H9 (cell line): ENCODE data around the gene APBB2. TPM values are rescaled to one million over a fixed set of nuclear protein-coding genes. Genes with fewer than 3 reads are reported as not detected.

ENCODE experiments used
- DNase-seq: peaks from one replicate; pipeline ENCODE4 v3.0.0-alpha.2; 2017
- H2AFZ ChIP-seq: one replicate; pipeline ENCODE4 v1.6.1; 2013; ENCODE audit warnings: mild to moderate bottlenecking, low read length, control low read depth, moderate library complexity
- H2AK5ac ChIP-seq: 2 replicates; pipeline ENCODE4 v1.6.1; 2013; ENCODE audit warnings: low read length, control low read depth, mixed read lengths; ENCODE audit not compliant: insufficient read length
- H2BK120ac ChIP-seq: one replicate; pipeline ENCODE4 v1.6.1; 2013; ENCODE audit warnings: low read depth, mild to moderate bottlenecking, low read length, control low read depth, inconsistent platforms; ENCODE audit not compliant: poor library complexity, severe bottlenecking
- H2BK12ac ChIP-seq: 2 replicates; pipeline ENCODE4 v1.6.1; 2013; ENCODE audit warnings: low read length, control low read depth, mixed read lengths, low read depth; ENCODE audit not compliant: insufficient read length
- H2BK15ac ChIP-seq: 2 replicates; pipeline ENCODE4 v1.6.1; 2013; ENCODE audit warnings: low read depth, low read length, control low read depth
- H2BK20ac ChIP-seq: one replicate; pipeline ENCODE4 v1.6.1; 2013; ENCODE audit warnings: low read depth, mild to moderate bottlenecking, low read length, control low read depth, inconsistent platforms; ENCODE audit not compliant: poor library complexity, severe bottlenecking
- H2BK5ac ChIP-seq: 2 replicates; pipeline ENCODE4 v1.6.1; 2013; ENCODE audit warnings: low read length, control low read depth, mixed read lengths; ENCODE audit not compliant: insufficient read length
- H3K14ac ChIP-seq: 2 replicates; pipeline ENCODE4 v1.6.1; 2013; ENCODE audit warnings: low read length, control low read depth; ENCODE audit not compliant: insufficient read depth
- H3K18ac ChIP-seq: 2 replicates; pipeline ENCODE4 v1.6.1; 2013; ENCODE audit warnings: low read depth, mild to moderate bottlenecking, mixed read lengths, low read length, control low read depth; ENCODE audit not compliant: insufficient read length
- H3K23ac ChIP-seq: 2 replicates; pipeline ENCODE4 v1.6.1; 2013; ENCODE audit warnings: low read length, control low read depth, mixed read lengths, low read depth; ENCODE audit not compliant: insufficient read length
- H3K23me2 ChIP-seq: 2 replicates; pipeline ENCODE4 v1.6.1; 2013; ENCODE audit warnings: low read depth, mild to moderate bottlenecking, mixed read lengths, low read length, control low read depth; ENCODE audit not compliant: insufficient read length, poor library complexity, severe bottlenecking
- H3K27ac ChIP-seq: 2 replicates; pipeline ENCODE4 v1.5.1; 2013; ENCODE audit warnings: low read length, control low read depth, mixed read lengths, low read depth; ENCODE audit not compliant: insufficient read length
- H3K27me3 ChIP-seq: 2 replicates; pipeline ENCODE4 v1.6.1; 2013; ENCODE audit warnings: low read length, control low read depth, inconsistent platforms; ENCODE audit not compliant: insufficient read depth
- H3K4ac ChIP-seq: 2 replicates; pipeline ENCODE4 v1.6.1; 2013; ENCODE audit warnings: low read depth, mild to moderate bottlenecking, control low read depth, inconsistent platforms, low read length, moderate library complexity
- H3K4me1 ChIP-seq: 2 replicates; pipeline ENCODE4 v1.6.1; 2013; ENCODE audit warnings: low read length, control low read depth, inconsistent platforms; ENCODE audit not compliant: insufficient read depth
- H3K4me2 ChIP-seq: 2 replicates; pipeline ENCODE4 v1.6.1; 2013; ENCODE audit warnings: low read length, control low read depth, mixed read lengths; ENCODE audit not compliant: insufficient read length, insufficient read depth
- H3K56ac ChIP-seq: 2 replicates; pipeline ENCODE4 v1.6.1; 2013; ENCODE audit warnings: low read depth, mild to moderate bottlenecking, mixed read lengths, low read length, control low read depth; ENCODE audit not compliant: insufficient read length
- H3K79me1 ChIP-seq: 2 replicates; pipeline ENCODE4 v1.6.1; 2013; ENCODE audit warnings: low read depth, mild to moderate bottlenecking, moderate library complexity, low read length, control low read depth, inconsistent platforms; ENCODE audit not compliant: insufficient read depth, poor library complexity, severe bottlenecking
- H3K79me2 ChIP-seq: 2 replicates; pipeline ENCODE4 v1.6.1; 2013; ENCODE audit warnings: low read length, control low read depth, inconsistent platforms; ENCODE audit not compliant: insufficient read depth
- H3K9ac ChIP-seq: 2 replicates; pipeline ENCODE4 v1.6.1; 2013; ENCODE audit warnings: low read length, control low read depth, mixed read lengths; ENCODE audit not compliant: insufficient read length; ENCODE audit errors: extremely low read depth
- H3K9me3 ChIP-seq: one replicate; pipeline ENCODE4 v1.6.1; 2013; ENCODE audit warnings: low read depth, low read length, inconsistent platforms; ENCODE audit not compliant: control insufficient read depth
- H3T11ph ChIP-seq: one replicate; pipeline ENCODE4 v1.6.1; 2013; ENCODE audit warnings: mild to moderate bottlenecking, low read length, control low read depth, inconsistent platforms
- H4K20me1 ChIP-seq: one replicate; pipeline ENCODE4 v1.6.1; 2013; ENCODE audit not compliant: control insufficient read depth, insufficient read length, insufficient read depth
- H4K5ac ChIP-seq: 2 replicates; pipeline ENCODE4 v1.6.1; 2013; ENCODE audit warnings: low read depth, mild to moderate bottlenecking, mixed read lengths, low read length, control low read depth; ENCODE audit not compliant: insufficient read length
- H4K8ac ChIP-seq: replicated peaks from 2 replicates; pipeline ENCODE4 v1.6.1; 2013; ENCODE audit warnings: low read length, control low read depth, mixed read lengths, low read depth; ENCODE audit not compliant: insufficient read length
- H4K91ac ChIP-seq: 2 replicates; pipeline ENCODE4 v1.6.1; 2013; ENCODE audit warnings: low read depth, mild to moderate bottlenecking, moderate library complexity, mixed read lengths, low read length, control low read depth; ENCODE audit not compliant: insufficient read length
- H3K27ac Mint-ChIP-seq, 3 experiments: 2 replicates in 2 of 3; 3 replicates in 1 of 3; pipeline ENCODE4 v1.8.0; 2020 to 2021; ENCODE audit warnings: mixed read lengths in 3 of 3, mild to moderate bottlenecking in 1 of 3, moderate library complexity in 1 of 3
- H3K27me3 Mint-ChIP-seq: 2 replicates; pipeline ENCODE4 v1.8.0; 2021; ENCODE audit warnings: low read depth, mild to moderate bottlenecking, moderate library complexity, mixed read lengths
- H3K36me3 Mint-ChIP-seq, 3 experiments: 2 replicates in 2 of 3; 3 replicates in 1 of 3; pipeline ENCODE4 v1.8.0; 2020 to 2021; ENCODE audit warnings: low read depth in 3 of 3, mixed read lengths in 3 of 3; ENCODE audit not compliant: insufficient read depth in 1 of 3
- H3K4me1 Mint-ChIP-seq, 2 experiments: 2 replicates each; pipeline ENCODE4 v1.8.0; 2020; ENCODE audit warnings: mixed read lengths in 2 of 2
- H3K4me3 Mint-ChIP-seq, 2 experiments: 2 replicates in 1 of 2; 3 replicates in 1 of 2; pipeline ENCODE4 v1.8.0; 2020 to 2021; ENCODE audit warnings: mild to moderate bottlenecking in 2 of 2, mixed read lengths in 2 of 2, moderate library complexity in 1 of 2
- H3K9me3 Mint-ChIP-seq, 2 experiments: 2 replicates in 1 of 2; 3 replicates in 1 of 2; pipeline ENCODE4 v1.8.0; 2020; ENCODE audit warnings: mild to moderate bottlenecking in 2 of 2, mixed read lengths in 2 of 2, moderate library complexity in 1 of 2
- CTCF ChIP-seq: fragments of 200-600 bp; sonication (generic); conservative IDR thresholded peaks from 3 replicates; pipeline ENCODE4 v1.8.0; 2021; ENCODE audit warnings: antibody characterized with exemption, mild to moderate bottlenecking
- WGBS: extraction: QIAGEN DNeasy Blood & Tissue Kit; methylation state at CpG from one replicate; pipeline ENCODE4 v1.1.7; 2013; ENCODE audit warnings: missing lambda C conversion rate, low lambda C conversion rate, mixed read lengths; ENCODE audit not compliant: insufficient read length; ENCODE audit errors: extremely low coverage; 5-methylcytosine and 5-hydroxymethylcytosine counted together
- total RNA-seq: library from RNA; stranded (reverse); gene quantifications from 2 replicates; pipeline ENCODE4 v1.2.1, GENCODE V29; 2021

APBB2 gene
- total RNA-seq, 1 experiment from 2014 or later = 39.6 TPM

- Histone ChIP-seq H4K5ac (no peak overlapping the region), H3K18ac (no peak overlapping the region), H2BK120ac (no peak overlapping the region), H4K8ac (no peak overlapping the region), H3K9ac (no peak overlapping the region), H3K23ac (no peak overlapping the region), H4K91ac (no peak overlapping the region), H2BK5ac (no peak overlapping the region), H3K27ac (no peak overlapping the region), H3K79me2 (no peaks in the 10 kb centered on the region), H3K4me1 (no peaks in the 10 kb centered on the region), H3K4me2 (no peak overlapping the region), H3K79me1 (no peaks in the 10 kb centered on the region), H2BK12ac (no peak overlapping the region), H3K4ac (no peak overlapping the region), H2BK15ac (no peak overlapping the region), H4K20me1 (no peaks in the 10 kb centered on the region), H3K23me2 (no peaks in the 10 kb centered on the region), H3T11ph (no peak overlapping the region), H2AK5ac (no peak overlapping the region), H3K14ac (no peak overlapping the region), H3K56ac (no peak overlapping the region), H2BK20ac (no peak overlapping the region), H3K9me3 (no peaks in the 10 kb centered on the region), H3K27me3 (no peaks in the 10 kb centered on the region), H2AFZ (no peak overlapping the region)
- H3K27ac Mint-ChIP-seq = no peak overlapping the region
- peaks cover 6% of the 10 kb centered on the region in 2 experiments; a peak in 2 of 4 replicates for H3K4me1 Mint-ChIP-seq
- TF ChIP-seq CTCF = peak; percentile 89
- H3K36me3 Mint-ChIP-seq = peaks cover 0 to 5% (median 2%) of the 10 kb centered on the region in 3 experiments; a peak in 2 of 7 replicates
- peak; percentile 82 for DNase-seq
- no peaks in the 10 kb centered on the region for H3K27me3 Mint-ChIP-seq
- WGBS = no CpG with 5 or more reads among the region's 10 CpGs
- H3K9me3 Mint-ChIP-seq = no peaks in the 10 kb centered on the region
- H3K4me3 Mint-ChIP-seq = no peak overlapping the region
These were observed 316.7 kb downstream of the APBB2 start for GRCh38 chr4:40897557-40898203.
